CD4-positive, CD25-positive, alpha-beta regulatory T cell (primary cell): ENCODE measurements around the gene KRT14. TPM values are rescaled to one million over a fixed set of nuclear protein-coding genes. Genes with fewer than 3 reads are reported as not detected.
"Not testable (repeated sequence)": the region's sequence is repeated elsewhere in the genome, so short reads cannot be mapped to it uniquely, and the experiment has no call there.

Experiments used
- ATAC-seq, 2 donors: fragments of 150-1000 bp; cut with Tn5 transposase; one replicate each; pipeline ENCODE4 v1.10.0; 2021; ENCODE audit warnings: low read depth in 2 of 2, moderate number of reproducible peaks in 2 of 2, moderate library complexity in 1 of 2
- DNase-seq, 3 donors: peaks; one replicate each; pipeline versions ENCODE4 v3.0.0 to v3.0.0-alpha.2; 2012 to 2022; ENCODE audit warnings: mixed read lengths in 1 of 3
- H3K27ac ChIP-seq: one replicate; pipeline ENCODE4 v1.7.0; 2013; ENCODE audit warnings: mild to moderate bottlenecking, low read length; ENCODE audit not compliant: insufficient read depth, poor library complexity, severe bottlenecking
- H3K27me3 ChIP-seq: one replicate; pipeline ENCODE4 v1.7.0; 2013; ENCODE audit warnings: low read length; ENCODE audit not compliant: control insufficient read depth, insufficient read depth
- H3K36me3 ChIP-seq: one replicate; pipeline ENCODE4 v1.7.0; 2013; ENCODE audit warnings: mild to moderate bottlenecking, low read length, moderate library complexity; ENCODE audit not compliant: control insufficient read depth, insufficient read depth
- H3K4me1 ChIP-seq: 2 replicates; pipeline ENCODE4 v1.7.0; 2013; ENCODE audit warnings: mild to moderate bottlenecking, low read length; ENCODE audit not compliant: insufficient read depth, control insufficient read depth, poor library complexity, severe bottlenecking
- H3K4me3 ChIP-seq: one replicate; pipeline ENCODE4 v1.7.0; 2013; ENCODE audit warnings: low read depth, mild to moderate bottlenecking, low read length, moderate library complexity
- H3K9me3 ChIP-seq, 2 experiments: 1 replicate in 1 of 2; 2 replicates in 1 of 2; pipeline ENCODE4 v1.7.0; 2013; ENCODE audit warnings: low read length in 2 of 2, mild to moderate bottlenecking in 1 of 2, moderate library complexity in 1 of 2; ENCODE audit not compliant: control insufficient read depth in 2 of 2
- H3K27ac Mint-ChIP-seq, 3 donors: one replicate each; pipeline ENCODE4 v1.8.0; 2020 to 2022; ENCODE audit warnings: mild to moderate bottlenecking in 3 of 3, mixed read lengths in 3 of 3, moderate library complexity in 2 of 3
- H3K27me3 Mint-ChIP-seq: one replicate; pipeline ENCODE4 v1.8.0; 2022; ENCODE audit warnings: mild to moderate bottlenecking, mixed read lengths
- H3K36me3 Mint-ChIP-seq: one replicate; pipeline ENCODE4 v1.8.0; 2020; ENCODE audit warnings: mixed read lengths
- H3K4me1 Mint-ChIP-seq, 4 donors: one replicate each; pipeline ENCODE4 v1.8.0; 2020 to 2022; ENCODE audit warnings: mixed read lengths in 4 of 4, mild to moderate bottlenecking in 1 of 4
- H3K4me3 Mint-ChIP-seq, 4 donors: one replicate each; pipeline ENCODE4 v1.8.0; 2020 to 2022; ENCODE audit warnings: mild to moderate bottlenecking in 4 of 4, mixed read lengths in 4 of 4, moderate library complexity in 3 of 4
- H3K9me3 Mint-ChIP-seq, 7 donors: one replicate each; pipeline ENCODE4 v1.8.0; 2020 to 2022; ENCODE audit warnings: mixed read lengths in 7 of 7, mild to moderate bottlenecking in 3 of 7, moderate library complexity in 2 of 7
- polyA plus RNA-seq, 4 donors: library from polyadenylated mRNA; unstranded; fragments of 300-500 nt; fragmentation: Illumina TruSeq; gene quantifications; one replicate each; pipeline ENCODE4 v1.2.3, GENCODE V29; 2021
- total RNA-seq: library from RNA; stranded (reverse); gene quantifications from one replicate; pipeline ENCODE4 v1.2.3, GENCODE V29; 2022

Gene KRT14
- total and polyA plus RNA-seq, 5 donors from 2014 or later: not detected

DNA sequence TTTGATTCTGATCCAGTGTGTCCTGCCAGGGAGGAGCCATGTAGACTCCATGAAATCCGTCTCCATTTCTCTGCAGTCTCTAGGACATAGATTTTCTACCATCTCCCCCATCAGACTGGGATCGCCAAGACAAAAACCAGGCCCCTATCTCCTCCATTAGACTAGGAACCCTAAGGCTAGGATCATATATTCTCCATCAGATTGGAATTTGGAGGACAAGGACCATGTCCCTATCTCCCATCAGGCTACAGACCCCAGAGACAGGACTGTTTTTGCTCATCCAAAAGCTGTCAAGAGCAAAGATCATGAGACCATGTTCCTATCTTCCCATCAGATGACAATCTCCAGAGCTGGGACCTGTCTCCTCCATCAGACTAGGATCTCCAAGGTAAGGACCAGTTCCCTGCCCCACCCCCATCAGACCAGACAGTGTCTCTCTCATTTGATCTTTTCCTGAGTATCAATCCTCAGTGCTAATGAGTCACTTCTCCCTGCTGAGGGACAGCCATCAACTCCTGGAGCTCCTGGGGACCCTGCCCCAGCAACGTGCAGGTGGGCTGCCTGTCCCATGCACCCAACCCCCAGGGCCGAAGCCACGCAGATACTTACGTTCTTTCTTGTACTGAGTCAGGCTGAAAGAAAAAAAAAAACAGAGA lies 33.4 kb upstream of the KRT14 start:
- not testable (repeated sequence) for H3K4me1 Mint-ChIP-seq, H3K9me3 ChIP-seq, H3K27ac ChIP-seq, ATAC-seq, H3K4me3 ChIP-seq, H3K36me3 ChIP-seq, DNase-seq, H3K4me1 ChIP-seq, H3K36me3 Mint-ChIP-seq, H3K27me3 ChIP-seq, H3K27ac Mint-ChIP-seq, H3K9me3 Mint-ChIP-seq, H3K4me3 Mint-ChIP-seq, H3K27me3 Mint-ChIP-seq

DNA sequence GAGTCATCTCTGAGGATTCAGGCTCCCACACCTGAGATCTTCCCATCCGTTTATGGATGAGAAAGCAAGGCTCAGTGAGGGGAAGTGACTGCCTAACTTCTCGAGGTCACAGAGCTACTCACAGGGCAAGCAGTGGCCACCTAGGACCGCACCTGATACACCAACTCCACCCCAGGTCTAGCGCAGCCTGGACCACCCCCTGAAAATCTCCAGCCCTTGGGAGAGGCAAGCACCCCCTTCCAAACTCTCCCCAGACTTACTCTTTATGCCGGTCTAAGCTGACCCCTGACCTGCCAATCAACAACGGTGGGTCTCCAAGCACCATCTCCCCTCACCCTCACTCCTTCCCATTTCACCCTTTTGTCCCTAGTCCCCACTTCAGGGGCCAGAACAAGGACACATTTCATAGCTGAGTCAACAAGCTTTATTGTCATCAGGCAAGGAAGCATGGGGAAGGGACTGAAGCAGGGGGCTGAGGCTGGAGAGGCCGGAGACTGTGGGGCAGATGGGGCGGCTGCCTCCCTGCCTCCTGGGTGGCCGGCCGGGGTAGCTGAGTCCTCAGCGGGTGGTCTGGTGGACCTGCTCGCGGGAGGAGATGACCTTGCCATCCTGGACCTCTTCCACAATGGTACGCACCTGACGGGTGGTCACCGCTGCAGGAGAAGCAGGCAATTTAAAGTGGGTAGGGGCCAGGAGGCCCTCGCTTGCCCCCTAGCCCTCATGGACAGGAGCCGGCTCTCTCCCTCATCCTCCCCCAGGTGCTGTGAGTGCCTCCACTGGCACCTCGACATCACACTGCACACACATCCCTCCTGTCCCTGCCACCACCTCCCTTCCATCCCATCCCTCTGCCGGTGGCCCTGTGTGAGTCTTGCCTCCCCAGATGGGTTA lies 32.6 kb upstream of the KRT14 start:
- DNase-seq (no peak), ATAC-seq (no peak)
- H3K36me3 ChIP-seq: no peaks in the 10 kb centered on the region
- Mint-ChIP-seq H3K4me3 (no peak overlapping the region), H3K4me1 (no peaks in the 10 kb centered on the region), H3K27ac (no peak overlapping the region), H3K9me3 (peaks cover 0 to 2% (median 0%) of the 10 kb centered on the region in 7 donors), H3K27me3 (no peaks in the 10 kb centered on the region), H3K36me3 (no peaks in the 10 kb centered on the region)
- H3K27me3 ChIP-seq: no peaks in the 10 kb centered on the region
- H3K4me3 ChIP-seq: no peak overlapping the region
- no peaks in the 10 kb centered on the region for H3K4me1 ChIP-seq
- no peaks in the 10 kb centered on the region for H3K9me3 ChIP-seq
- H3K27ac ChIP-seq: no peak overlapping the region

DNA sequence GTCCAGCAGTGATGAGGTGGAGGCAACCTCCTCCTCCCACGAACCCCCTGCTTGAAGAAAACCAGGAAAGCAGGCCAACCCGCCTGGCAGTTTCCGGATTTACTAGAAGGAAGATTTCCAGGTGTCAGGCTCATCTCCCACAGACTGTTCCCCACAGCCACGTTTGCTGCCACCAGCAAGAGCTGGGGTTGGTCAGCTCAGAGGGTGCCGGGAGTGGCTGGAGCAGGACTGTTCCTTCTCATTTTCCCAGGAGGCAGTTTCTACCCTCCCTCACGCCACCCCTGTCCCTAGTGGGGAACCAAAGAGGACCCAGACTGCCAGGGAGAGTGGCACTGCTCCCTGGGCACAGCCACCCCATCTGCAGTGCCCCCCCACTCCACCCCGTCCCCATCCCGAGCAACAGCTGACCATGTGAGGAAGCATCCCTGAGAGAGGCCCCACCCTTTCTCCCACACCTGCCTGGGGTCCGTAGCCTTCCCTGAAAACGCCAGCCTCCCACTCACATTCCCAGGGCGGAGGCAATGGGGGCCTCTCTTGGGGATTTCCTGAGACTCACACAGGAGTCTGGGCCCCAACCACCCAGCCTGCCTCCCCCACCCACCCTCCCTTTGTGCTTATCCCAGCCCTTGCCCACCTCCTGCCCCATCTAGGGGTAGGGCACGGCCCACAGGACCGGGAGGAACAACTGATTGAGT lies 31.8 kb upstream of the KRT14 start:
- no peak overlapping the region for H3K27ac ChIP-seq
- H3K9me3 Mint-ChIP-seq: peaks cover 0 to 2% (median 0%) of the 10 kb centered on the region in 7 donors
- DNase-seq: no peak

DNA sequence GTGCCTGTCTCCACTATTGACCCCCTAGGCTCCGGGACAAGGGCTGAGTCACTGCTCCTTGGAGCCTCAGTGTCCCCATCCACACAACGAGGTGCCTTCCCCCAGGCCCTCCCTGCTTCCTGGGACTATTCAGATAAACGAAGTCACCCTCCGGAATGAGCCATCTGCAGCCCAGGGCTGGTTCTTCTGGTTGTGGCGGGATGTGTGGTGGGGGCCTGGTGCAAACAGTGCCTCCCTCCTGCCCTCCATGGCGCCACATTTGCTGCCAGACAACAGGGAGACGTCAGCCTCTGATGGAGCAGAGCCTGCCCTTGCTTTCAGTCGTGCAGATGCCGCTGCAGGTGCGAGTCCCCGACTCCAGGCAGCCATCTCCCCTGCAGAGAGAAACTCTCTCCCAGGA lies 31.0 kb upstream of the KRT14 start:
- peak overlapping the region in 1 of 4 donors; percentile 51 for H3K4me3 Mint-ChIP-seq

More for the DNA sequence above, 31.8 kb upstream of the KRT14 start:
- Mint-ChIP-seq H3K36me3 (no peaks in the 10 kb centered on the region), H3K4me1 (no peaks in the 10 kb centered on the region), H3K4me3 (no peak overlapping the region), H3K27ac (no peak overlapping the region), H3K27me3 (peaks cover 4% of the 10 kb centered on the region)
- H3K36me3 ChIP-seq: no peaks in the 10 kb centered on the region
- no peak for ATAC-seq
- no peaks in the 10 kb centered on the region for H3K4me1 ChIP-seq
- no peaks in the 10 kb centered on the region for H3K27me3 ChIP-seq
- H3K9me3 ChIP-seq: no peaks in the 10 kb centered on the region
- no peak overlapping the region for H3K4me3 ChIP-seq

DNA sequence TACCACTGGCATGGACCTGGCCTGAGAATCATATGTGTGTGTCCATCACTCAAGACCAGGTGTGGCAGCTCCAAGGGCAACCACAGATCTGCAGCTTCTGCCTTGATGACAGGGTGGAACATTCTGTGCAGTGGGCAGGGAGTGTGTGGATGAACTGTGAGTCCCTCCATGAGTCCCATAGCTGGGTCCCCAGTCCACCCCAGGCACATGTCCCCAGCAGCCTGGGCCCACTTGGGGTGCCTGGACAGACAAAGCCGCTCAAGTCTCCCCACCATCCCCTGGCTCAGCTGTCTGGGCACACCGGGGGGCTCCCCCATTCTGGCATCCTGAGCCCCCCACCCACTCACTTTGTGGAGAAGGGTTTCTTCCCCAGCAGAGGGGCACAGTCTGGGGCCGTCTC lies 30.4 kb upstream of the KRT14 start:
- Histone ChIP-seq H3K27ac (no peak overlapping the region), H3K4me3 (no peak overlapping the region), H3K27me3 (no peaks in the 10 kb centered on the region), H3K36me3 (no peaks in the 10 kb centered on the region), H3K4me1 (no peaks in the 10 kb centered on the region), H3K9me3 (no peaks in the 10 kb centered on the region)
- Mint-ChIP-seq H3K27ac (no peak overlapping the region), H3K4me3 (peak overlapping the region in 1 of 4 donors; percentile 51), H3K9me3 (peaks cover 0 to 2% (median 0%) of the 10 kb centered on the region in 7 donors), H3K36me3 (no peaks in the 10 kb centered on the region), H3K4me1 (no peaks in the 10 kb centered on the region), H3K27me3 (peaks cover 4% of the 10 kb centered on the region)
- DNase-seq: no peak
- ATAC-seq: no peak

More for the DNA sequence above, 31.0 kb upstream of the KRT14 start:
- no peaks in the 10 kb centered on the region for H3K4me1 ChIP-seq
- no peak overlapping the region for H3K27ac Mint-ChIP-seq
- H3K36me3 ChIP-seq: no peaks in the 10 kb centered on the region
- no peak for ATAC-seq
- H3K4me1 Mint-ChIP-seq: no peaks in the 10 kb centered on the region
- DNase-seq: no peak
- H3K9me3 Mint-ChIP-seq: peaks cover 0 to 2% (median 0%) of the 10 kb centered on the region in 7 donors
- peaks cover 4% of the 10 kb centered on the region for H3K27me3 Mint-ChIP-seq
- H3K27ac ChIP-seq: no peak overlapping the region
- H3K36me3 Mint-ChIP-seq: no peaks in the 10 kb centered on the region
- H3K4me3 ChIP-seq: no peak overlapping the region
- H3K9me3 ChIP-seq: no peaks in the 10 kb centered on the region
- no peaks in the 10 kb centered on the region for H3K27me3 ChIP-seq

DNA sequence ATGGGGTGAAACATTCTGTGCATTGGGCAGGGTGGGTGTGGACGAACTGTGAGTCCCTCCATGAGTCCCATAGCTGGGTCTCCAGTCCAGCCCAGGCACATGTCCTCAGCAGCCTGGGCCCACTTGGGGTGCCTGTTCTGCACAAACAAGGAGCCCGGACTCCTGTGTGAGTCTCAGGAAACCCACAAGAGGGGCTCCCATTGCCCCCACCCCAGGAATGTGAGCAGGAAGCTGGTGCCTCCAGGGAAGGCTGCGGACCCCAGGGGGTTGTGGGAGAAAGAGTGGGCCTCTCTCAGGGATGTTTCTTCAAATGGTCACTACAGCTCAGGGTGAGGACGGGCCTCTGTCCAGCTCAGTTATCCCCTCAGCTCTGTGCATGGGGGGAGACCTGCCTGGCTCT lies 29.8 kb upstream of the KRT14 start:
- H3K27ac Mint-ChIP-seq, H3K9me3 Mint-ChIP-seq, H3K36me3 Mint-ChIP-seq, DNase-seq, H3K27me3 Mint-ChIP-seq, H3K27ac ChIP-seq, H3K4me3 Mint-ChIP-seq, H3K4me3 ChIP-seq, ATAC-seq, H3K27me3 ChIP-seq, H3K9me3 ChIP-seq, H3K4me1 ChIP-seq, H3K4me1 Mint-ChIP-seq, H3K36me3 ChIP-seq: not testable (repeated sequence)

DNA sequence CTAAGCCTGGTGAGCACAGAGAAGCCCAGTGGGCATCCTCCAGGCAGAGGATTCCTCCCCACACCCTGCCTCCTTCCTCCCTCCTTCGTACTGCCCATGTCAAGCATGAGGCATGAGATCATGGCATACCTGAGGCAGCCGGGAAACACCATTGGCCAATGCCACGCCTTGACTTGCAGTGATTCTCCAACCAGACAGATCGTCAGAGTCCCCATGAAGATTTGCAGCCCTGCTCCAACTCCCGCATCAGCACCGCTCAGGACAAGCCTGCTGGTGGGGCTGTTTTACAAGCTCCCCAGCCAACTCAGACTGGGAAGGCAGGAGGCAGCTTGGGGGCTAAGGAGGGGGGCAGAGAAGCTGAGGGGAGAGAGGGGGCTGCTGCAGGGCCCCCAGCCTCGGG lies 28.8 kb upstream of the KRT14 start:
- Mint-ChIP-seq H3K9me3 (peaks cover 0 to 2% (median 0%) of the 10 kb centered on the region in 7 donors), H3K27me3 (peaks cover 4% of the 10 kb centered on the region), H3K4me3 (no peak overlapping the region), H3K4me1 (no peaks in the 10 kb centered on the region), H3K36me3 (no peaks in the 10 kb centered on the region), H3K27ac (no peak overlapping the region)
- Histone ChIP-seq H3K4me3 (no peak overlapping the region), H3K9me3 (no peaks in the 10 kb centered on the region), H3K36me3 (no peaks in the 10 kb centered on the region), H3K4me1 (no peaks in the 10 kb centered on the region), H3K27ac (no peak overlapping the region), H3K27me3 (no peaks in the 10 kb centered on the region)
- ATAC-seq (no peak), DNase-seq (no peak)
